PC-9 (cell line): ENCODE results near the gene YY1.

Experiments used
- EZH2 ChIP-seq: fragments of 200-600 bp; sonication (generic); IDR thresholded peaks from 2 replicates; pipeline ENCODE4 v1.8.0; 2017; ENCODE audit warnings: antibody characterized with exemption, low read depth
- TF ChIP-seq, protein P1 (sequence below): fragments of 200-600 bp; sonication (generic); conservative IDR thresholded peaks from 2 replicates; pipeline ENCODE4 v1.6.1; 2017; ENCODE audit warnings: mixed run types, antibody characterized with exemption, mild to moderate bottlenecking, moderate library complexity

GRCh38 chr14:100285913-100286400 lies 47.0 kb downstream of the YY1 start:
- TF ChIP-seq, protein P1, sequence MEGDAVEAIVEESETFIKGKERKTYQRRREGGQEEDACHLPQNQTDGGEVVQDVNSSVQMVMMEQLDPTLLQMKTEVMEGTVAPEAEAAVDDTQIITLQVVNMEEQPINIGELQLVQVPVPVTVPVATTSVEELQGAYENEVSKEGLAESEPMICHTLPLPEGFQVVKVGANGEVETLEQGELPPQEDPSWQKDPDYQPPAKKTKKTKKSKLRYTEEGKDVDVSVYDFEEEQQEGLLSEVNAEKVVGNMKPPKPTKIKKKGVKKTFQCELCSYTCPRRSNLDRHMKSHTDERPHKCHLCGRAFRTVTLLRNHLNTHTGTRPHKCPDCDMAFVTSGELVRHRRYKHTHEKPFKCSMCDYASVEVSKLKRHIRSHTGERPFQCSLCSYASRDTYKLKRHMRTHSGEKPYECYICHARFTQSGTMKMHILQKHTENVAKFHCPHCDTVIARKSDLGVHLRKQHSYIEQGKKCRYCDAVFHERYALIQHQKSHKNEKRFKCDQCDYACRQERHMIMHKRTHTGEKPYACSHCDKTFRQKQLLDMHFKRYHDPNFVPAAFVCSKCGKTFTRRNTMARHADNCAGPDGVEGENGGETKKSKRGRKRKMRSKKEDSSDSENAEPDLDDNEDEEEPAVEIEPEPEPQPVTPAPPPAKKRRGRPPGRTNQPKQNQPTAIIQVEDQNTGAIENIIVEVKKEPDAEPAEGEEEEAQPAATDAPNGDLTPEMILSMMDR: peak; percentile 41; the same call in 1 of the 2 replicates
- no peak for TF ChIP-seq EZH2
